Measurements from ENCODE around the gene DYSF.

Gene DYSF

GRCh38 chr2:71578767-71579342 is 125.5 kb downstream of the DYSF start:
- DNase-seq: no peak

- no peak for DNase-seq
These were observed 127.7 kb downstream of the DYSF start for GRCh38 chr2:71581026-71581425.

GRCh38 chr2:71583876-71584275 is 130.5 kb downstream of the DYSF start:
- no peak for DNase-seq

GRCh38 chr2:71586471-71586870 is 133.1 kb downstream of the DYSF start:
- no peak for DNase-seq

- no peak for DNase-seq
These were observed 134.2 kb downstream of the DYSF start for GRCh38 chr2:71587509-71588073.

- DNase-seq: no peak
These were observed 135.3 kb downstream of the DYSF start for GRCh38 chr2:71588497-71589170.

GRCh38 chr2:71589763-71590162 is 136.4 kb downstream of the DYSF start:
- DNase-seq: no peak

- DNase-seq: no peak
These were observed 137.7 kb downstream of the DYSF start for GRCh38 chr2:71591044-71591443.

- no peak for DNase-seq
These were observed 138.9 kb downstream of the DYSF start for GRCh38 chr2:71592181-71592711.

- no peak for DNase-seq
These were observed 142.2 kb downstream of the DYSF start for GRCh38 chr2:71595569-71595968.

GRCh38 chr2:71596011-71596410 is 142.7 kb downstream of the DYSF start:
- DNase-seq: no peak

GRCh38 chr2:71597756-71598155 is 144.4 kb downstream of the DYSF start:
- DNase-seq: no peak

GRCh38 chr2:71598526-71598925 is 145.2 kb downstream of the DYSF start:
- no peak for DNase-seq

GRCh38 chr2:71599038-71599437 is 145.7 kb downstream of the DYSF start:
- DNase-seq: no peak

- DNase-seq: no peak
These were observed 146.4 kb downstream of the DYSF start for GRCh38 chr2:71599646-71600236.

- no peak for DNase-seq
These were observed 147.2 kb downstream of the DYSF start for GRCh38 chr2:71600555-71600954.

GRCh38 chr2:71601136-71602114 is 148.1 kb downstream of the DYSF start:
- no peak for DNase-seq

- no peak for DNase-seq
These were observed 148.7 kb downstream of the DYSF start for GRCh38 chr2:71602115-71602495.

- no peak for DNase-seq
These were observed 149.2 kb downstream of the DYSF start for GRCh38 chr2:71602581-71602980.

- DNase-seq: no peak
These were observed 150.0 kb downstream of the DYSF start for GRCh38 chr2:71603311-71603811.

- no peak for DNase-seq
These were observed 150.7 kb downstream of the DYSF start for GRCh38 chr2:71603851-71604725.

GRCh38 chr2:71604726-71605120 is 151.4 kb downstream of the DYSF start:
- no peak for DNase-seq
